ENCODE data around the gene RICTOR. TPM values are rescaled to one million over a fixed set of nuclear protein-coding genes. Genes with fewer than 3 reads are reported as not detected.

Gene RICTOR
- total and polyA plus RNA-seq, 2 of the 4 experiments (the other 2 are of a cell fraction), result 4.1 to 35.7 TPM

DNA sequence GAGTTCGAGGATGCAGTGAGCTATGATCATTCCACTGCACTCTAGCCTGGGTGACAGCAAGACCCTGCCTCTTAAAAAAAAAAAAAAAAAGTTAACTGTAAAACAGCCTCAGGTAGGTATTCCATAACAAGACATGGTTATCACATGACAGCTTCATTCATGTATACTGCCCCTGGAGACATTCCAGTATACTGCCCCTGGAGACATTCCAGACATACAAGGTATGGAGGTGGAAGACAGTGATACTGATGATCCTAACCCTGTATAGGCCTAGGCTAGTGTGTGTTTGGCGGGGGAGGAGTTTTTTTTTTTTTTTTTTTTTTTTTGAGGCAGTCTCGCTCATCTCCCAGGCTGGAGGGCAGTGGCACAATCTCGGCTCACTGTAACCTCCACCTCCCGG lies 105.5 kb downstream of the RICTOR start:
- ChIA-PET POLR2A (ENCODE audit: unreplicated experiment) (no interaction called here), CTCF (interaction anchor here (0.6 to 0.7 kb wide), 2 partner anchors 43 to 111 kb away, joined by 4 to 5 read pairs; no protein-coding TSS in a partner anchor)
- no peak overlapping the region for H3K4me2 ChIP-seq (ENCODE audit: low read depth, low read length)
- no peak overlapping the region for H2BK5ac ChIP-seq (ENCODE audit: low read depth, low read length, poor library complexity, severe bottlenecking)
- H4K91ac ChIP-seq (ENCODE audit: insufficient read depth, low read depth, low read length), result no peak overlapping the region
- 95% methylated on average over 3 of the region's 5 CpGs; no CpG with 5 or more reads in 1 of the 2 experiments for WGBS, 2 experiments (ENCODE audit: extremely low coverage in 2 of 2, insufficient read length in 1 of 2)
- H4K8ac ChIP-seq (ENCODE audit: low read depth in 2 of 2, low read length in 2 of 2), result no peak overlapping the region
- H2AK9ac ChIP-seq (replicated peaks; ENCODE audit: low read depth, low read length, poor library complexity), result no peak overlapping the region
- H3K79me1 ChIP-seq (ENCODE audit: low read depth in 1 of 2, low read length in 2 of 2), result peaks cover 2 to 11% of the 10 kb centered on the region in 2 experiments; a peak in 2 of 4 replicates
- no peak overlapping the region for H3K4ac ChIP-seq (ENCODE audit: low read depth, low read length)
- H3K27me3 ChIP-seq (ENCODE audit: control insufficient read depth, insufficient read depth, low read length), result no peaks in the 10 kb centered on the region
- intact Hi-C loops (cut with micrococcal nuclease), result no loop called here
- H4K20me1 ChIP-seq (ENCODE audit: insufficient read depth, low read length), result no peaks in the 10 kb centered on the region
- no peak overlapping the region for H3K14ac ChIP-seq (replicated peaks; ENCODE audit: low read depth, low read length)
- H2BK20ac ChIP-seq (ENCODE audit: low read depth, low read length), result no peak overlapping the region
- H3K4me3 ChIP-seq (ENCODE audit: insufficient read depth, low read depth, low read length), result no peak overlapping the region
- no peak overlapping the region for H3K18ac ChIP-seq (ENCODE audit: low read depth, low read length)
- H3K4me1 ChIP-seq (ENCODE audit: control insufficient read depth, insufficient read depth, low read length), result no peaks in the 10 kb centered on the region
- BruUV-seq (replicated peaks), result no TSS peak
- no peak overlapping the region for H2BK15ac ChIP-seq (ENCODE audit: low read depth, low read length)
- H3K9me1 ChIP-seq (ENCODE audit: insufficient read depth, low read length), result no peaks in the 10 kb centered on the region
- peaks cover 17% of the 10 kb centered on the region for H3K36me3 ChIP-seq (ENCODE audit: control insufficient read depth, insufficient read depth, low read length)
- H2AK5ac ChIP-seq (ENCODE audit: low read depth, low read length), result no peak overlapping the region
- ATAC-seq (ENCODE audit: low read depth) (no peak), DNase-seq (no peak)
- in situ Hi-C loops (cut with MboI; ENCODE audit: low sequenced_read_pairs), result no loop called here
- no peak overlapping the region for H3K9ac ChIP-seq (ENCODE audit: low read depth, low read length)
- no peak overlapping the region for H3K56ac ChIP-seq (ENCODE audit: extremely low read depth, insufficient read depth, low read length)
- no peak overlapping the region for H3K27ac ChIP-seq (ENCODE audit: insufficient read depth, low read length)
- dilution Hi-C loops (cut with HindIII; ENCODE audit: low sequenced_read_pairs, unreplicated experiment), result no loop called here
- TF ChIP-seq MAFK (IDR thresholded peaks at IDR 0.05; ENCODE audit: low read depth, low read length) (no peak), CEBPB (IDR thresholded peaks at IDR 0.05; ENCODE audit: low read depth, low read length) (no peak), RCOR1 (IDR thresholded peaks at IDR 0.05; ENCODE audit: insufficient replicate concordance, low read length) (no peak), SMC3 (IDR thresholded peaks at IDR 0.05; ENCODE audit: low read depth, low read length) (no peak), MXI1 (IDR thresholded peaks at IDR 0.05; ENCODE audit: borderline replicate concordance, low read depth, low read length) (no peak)
- TF ChIP-seq, protein P1, sequence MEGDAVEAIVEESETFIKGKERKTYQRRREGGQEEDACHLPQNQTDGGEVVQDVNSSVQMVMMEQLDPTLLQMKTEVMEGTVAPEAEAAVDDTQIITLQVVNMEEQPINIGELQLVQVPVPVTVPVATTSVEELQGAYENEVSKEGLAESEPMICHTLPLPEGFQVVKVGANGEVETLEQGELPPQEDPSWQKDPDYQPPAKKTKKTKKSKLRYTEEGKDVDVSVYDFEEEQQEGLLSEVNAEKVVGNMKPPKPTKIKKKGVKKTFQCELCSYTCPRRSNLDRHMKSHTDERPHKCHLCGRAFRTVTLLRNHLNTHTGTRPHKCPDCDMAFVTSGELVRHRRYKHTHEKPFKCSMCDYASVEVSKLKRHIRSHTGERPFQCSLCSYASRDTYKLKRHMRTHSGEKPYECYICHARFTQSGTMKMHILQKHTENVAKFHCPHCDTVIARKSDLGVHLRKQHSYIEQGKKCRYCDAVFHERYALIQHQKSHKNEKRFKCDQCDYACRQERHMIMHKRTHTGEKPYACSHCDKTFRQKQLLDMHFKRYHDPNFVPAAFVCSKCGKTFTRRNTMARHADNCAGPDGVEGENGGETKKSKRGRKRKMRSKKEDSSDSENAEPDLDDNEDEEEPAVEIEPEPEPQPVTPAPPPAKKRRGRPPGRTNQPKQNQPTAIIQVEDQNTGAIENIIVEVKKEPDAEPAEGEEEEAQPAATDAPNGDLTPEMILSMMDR (conservative IDR thresholded peaks at IDR 0.05; ENCODE audit: low read depth, low read length), result no peak
- no peak overlapping the region for H2BK120ac ChIP-seq (ENCODE audit: low read depth, low read length)
- H3K9me3 ChIP-seq (ENCODE audit: control insufficient read depth, insufficient read depth, low read length), result no peaks in the 10 kb centered on the region
- no peak overlapping the region for H3K23ac ChIP-seq (ENCODE audit: low read depth, low read length)
- no peak overlapping the region for H2AFZ ChIP-seq (replicated peaks; ENCODE audit: low read length, poor library complexity)
- no peak overlapping the region for H4K5ac ChIP-seq (ENCODE audit: low read depth, low read length)
